Immature natural killer cell (primary cell): ENCODE measurements around the gene ABCA13. TPM values are rescaled to one million over a fixed set of nuclear protein-coding genes. Genes with fewer than 3 reads are reported as not detected.

Experiments
- DNase-seq, 3 donors: peaks; one replicate each; pipeline ENCODE4 v3.0.0; 2022; ENCODE audit warnings: mixed read lengths in 1 of 3
- H3K27ac Mint-ChIP-seq, 6 donors: one replicate each; pipeline ENCODE4 v1.8.0; 2020; ENCODE audit warnings: mixed read lengths in 6 of 6, mild to moderate bottlenecking in 5 of 6, inconsistent platforms in 4 of 6, moderate library complexity in 3 of 6
- H3K27me3 Mint-ChIP-seq, 3 donors: one replicate each; pipeline ENCODE4 v1.8.0; 2020 to 2021; ENCODE audit warnings: low read depth in 3 of 3, mild to moderate bottlenecking in 3 of 3, mixed read lengths in 3 of 3, moderate library complexity in 3 of 3, inconsistent platforms in 1 of 3
- H3K36me3 Mint-ChIP-seq, 3 donors: one replicate each; pipeline ENCODE4 v1.8.0; 2020; ENCODE audit warnings: mixed read lengths in 3 of 3, inconsistent platforms in 2 of 3, mild to moderate bottlenecking in 2 of 3
- H3K4me1 Mint-ChIP-seq, 2 donors: one replicate each; pipeline ENCODE4 v1.8.0; 2020; ENCODE audit warnings: inconsistent platforms in 2 of 2, mild to moderate bottlenecking in 2 of 2, mixed read lengths in 2 of 2, moderate library complexity in 1 of 2
- H3K4me3 Mint-ChIP-seq, 5 donors: one replicate each; pipeline ENCODE4 v1.8.0; 2020; ENCODE audit warnings: mild to moderate bottlenecking in 5 of 5, mixed read lengths in 5 of 5, inconsistent platforms in 3 of 5, moderate library complexity in 3 of 5
- H3K9me3 Mint-ChIP-seq, 6 donors: one replicate each; pipeline ENCODE4 v1.8.0; 2020; ENCODE audit warnings: mild to moderate bottlenecking in 6 of 6, mixed read lengths in 6 of 6, inconsistent platforms in 4 of 6, moderate library complexity in 3 of 6
- polyA plus RNA-seq, 3 donors: library from polyadenylated mRNA; unstranded; fragments of 300-500 nt; fragmentation: Illumina TruSeq; gene quantifications; one replicate each; pipeline ENCODE4 v1.2.3, GENCODE V29; 2021

Gene ABCA13
- polyA plus RNA-seq, 3 donors from 2014 or later: not detected

- H3K4me3 Mint-ChIP-seq: no peak overlapping the region
- H3K9me3 Mint-ChIP-seq: peaks cover 0 to 15% (median 7%) of the 10 kb centered on the region in 6 donors
- H3K27ac Mint-ChIP-seq: no peak overlapping the region
- no peaks in the 10 kb centered on the region for H3K36me3 Mint-ChIP-seq
- peak in 2 of 3 donors; percentile 2 to 15 for DNase-seq
- H3K4me1 Mint-ChIP-seq: peaks cover 7 to 19% of the 10 kb centered on the region in 2 donors
- peaks cover 0 to 2% (median 0%) of the 10 kb centered on the region in 3 donors for H3K27me3 Mint-ChIP-seq
Observed at GRCh38 chr7:48634116-48634632, 462.9 kb downstream of the ABCA13 start.

- Mint-ChIP-seq H3K4me3 (no peak overlapping the region), H3K4me1 (peaks cover 7 to 14% of the 10 kb centered on the region in 2 donors), H3K27me3 (peaks cover 0 to 5% (median 0%) of the 10 kb centered on the region in 3 donors), H3K27ac (no peak overlapping the region), H3K36me3 (no peaks in the 10 kb centered on the region), H3K9me3 (peaks cover 0 to 12% (median 6%) of the 10 kb centered on the region in 6 donors)
- no peak for DNase-seq
Observed at GRCh38 chr7:48635796-48636195, 464.5 kb downstream of the ABCA13 start.

- no peak for DNase-seq
- Mint-ChIP-seq H3K4me3 (no peak overlapping the region), H3K27me3 (peaks cover 0 to 5% (median 0%) of the 10 kb centered on the region in 3 donors), H3K9me3 (peaks cover 0 to 12% (median 8%) of the 10 kb centered on the region in 6 donors), H3K27ac (no peak overlapping the region), H3K4me1 (peaks cover 7 to 14% of the 10 kb centered on the region in 2 donors), H3K36me3 (no peaks in the 10 kb centered on the region)
Observed at GRCh38 chr7:48636391-48637015, 465.2 kb downstream of the ABCA13 start.

- H3K4me3 Mint-ChIP-seq: no peak overlapping the region
- H3K36me3 Mint-ChIP-seq: no peaks in the 10 kb centered on the region
- no peak for DNase-seq
- peaks cover 7 to 14% of the 10 kb centered on the region in 2 donors for H3K4me1 Mint-ChIP-seq
- H3K27me3 Mint-ChIP-seq: peaks cover 0 to 4% (median 0%) of the 10 kb centered on the region in 3 donors
- no peak overlapping the region for H3K27ac Mint-ChIP-seq
- peaks cover 0 to 11% (median 3%) of the 10 kb centered on the region in 6 donors for H3K9me3 Mint-ChIP-seq
Observed at GRCh38 chr7:48637382-48637781, 466.1 kb downstream of the ABCA13 start.

GRCh38 chr7:48638041-48638440 lies 466.8 kb downstream of the ABCA13 start:
- no peak for DNase-seq
- H3K27me3 Mint-ChIP-seq: peaks cover 0 to 3% (median 0%) of the 10 kb centered on the region in 3 donors
- H3K4me1 Mint-ChIP-seq: peaks cover 7 to 14% of the 10 kb centered on the region in 2 donors
- no peaks in the 10 kb centered on the region for H3K36me3 Mint-ChIP-seq
- H3K9me3 Mint-ChIP-seq: peaks cover 0 to 11% (median 3%) of the 10 kb centered on the region in 6 donors
- no peak overlapping the region for H3K4me3 Mint-ChIP-seq
- H3K27ac Mint-ChIP-seq: no peak overlapping the region

GRCh38 chr7:48643431-48644013 lies 472.3 kb downstream of the ABCA13 start:
- no peak overlapping the region for H3K4me3 Mint-ChIP-seq
- peaks cover 0 to 3% (median 0%) of the 10 kb centered on the region in 3 donors for H3K27me3 Mint-ChIP-seq
- no peak for DNase-seq
- H3K27ac Mint-ChIP-seq: no peak overlapping the region
- no peaks in the 10 kb centered on the region for H3K36me3 Mint-ChIP-seq
- H3K4me1 Mint-ChIP-seq: no peaks in the 10 kb centered on the region
- peaks cover 0 to 5% (median 4%) of the 10 kb centered on the region in 6 donors for H3K9me3 Mint-ChIP-seq

GRCh38 chr7:48658138-48658537 lies 486.9 kb downstream of the ABCA13 start:
- no peaks in the 10 kb centered on the region for H3K4me1 Mint-ChIP-seq
- H3K36me3 Mint-ChIP-seq: no peaks in the 10 kb centered on the region

GRCh38 chr7:48660306-48660870 lies 489.1 kb downstream of the ABCA13 start:
- Mint-ChIP-seq H3K4me3 (no peak overlapping the region), H3K9me3 (peaks cover 0 to 10% (median 6%) of the 10 kb centered on the region in 6 donors), H3K27me3 (no peaks in the 10 kb centered on the region), H3K36me3 (no peaks in the 10 kb centered on the region), H3K27ac (no peak overlapping the region), H3K4me1 (no peaks in the 10 kb centered on the region)
- DNase-seq: no peak

More at GRCh38 chr7:48658138-48658537, 486.9 kb downstream of the ABCA13 start:
- peaks cover 0 to 2% (median 0%) of the 10 kb centered on the region in 3 donors for H3K27me3 Mint-ChIP-seq
- no peak for DNase-seq
- H3K9me3 Mint-ChIP-seq: peaks cover 4 to 16% (median 8%) of the 10 kb centered on the region in 6 donors
- no peak overlapping the region for H3K27ac Mint-ChIP-seq
- no peak overlapping the region for H3K4me3 Mint-ChIP-seq

GRCh38 chr7:48664241-48664640 lies 493.0 kb downstream of the ABCA13 start:
- Mint-ChIP-seq H3K36me3 (no peaks in the 10 kb centered on the region), H3K4me1 (no peaks in the 10 kb centered on the region), H3K9me3 (peaks cover 0 to 6% (median 4%) of the 10 kb centered on the region in 6 donors), H3K27me3 (no peaks in the 10 kb centered on the region), H3K4me3 (no peak overlapping the region), H3K27ac (no peak overlapping the region)
- DNase-seq: no peak

- H3K27me3 Mint-ChIP-seq: no peaks in the 10 kb centered on the region
Observed at GRCh38 chr7:48665353-48666135, 494.3 kb downstream of the ABCA13 start.

GRCh38 chr7:48667407-48667806 lies 496.1 kb downstream of the ABCA13 start:
- Mint-ChIP-seq H3K4me1 (no peaks in the 10 kb centered on the region), H3K36me3 (no peaks in the 10 kb centered on the region), H3K9me3 (peaks cover 0 to 16% (median 5%) of the 10 kb centered on the region in 6 donors), H3K4me3 (no peak overlapping the region), H3K27me3 (no peaks in the 10 kb centered on the region), H3K27ac (no peak overlapping the region)
- no peak for DNase-seq

More at GRCh38 chr7:48665353-48666135, 494.3 kb downstream of the ABCA13 start:
- no peak for DNase-seq
- H3K4me3 Mint-ChIP-seq: no peak overlapping the region
- H3K9me3 Mint-ChIP-seq: peaks cover 0 to 6% (median 3%) of the 10 kb centered on the region in 6 donors
- no peaks in the 10 kb centered on the region for H3K4me1 Mint-ChIP-seq
- H3K27ac Mint-ChIP-seq: no peak overlapping the region
- no peaks in the 10 kb centered on the region for H3K36me3 Mint-ChIP-seq

- Mint-ChIP-seq H3K9me3 (peaks cover 5 to 25% (median 11%) of the 10 kb centered on the region in 6 donors), H3K27me3 (peaks cover 0 to 2% (median 0%) of the 10 kb centered on the region in 3 donors), H3K4me3 (no peak overlapping the region), H3K27ac (no peak overlapping the region), H3K36me3 (no peaks in the 10 kb centered on the region), H3K4me1 (no peaks in the 10 kb centered on the region)
- DNase-seq: no peak
Observed at GRCh38 chr7:48671656-48672055, 500.4 kb downstream of the ABCA13 start.

GRCh38 chr7:48681006-48681405 lies 509.7 kb downstream of the ABCA13 start:
- DNase-seq: no peak
- Mint-ChIP-seq H3K4me3 (no peak overlapping the region), H3K36me3 (no peaks in the 10 kb centered on the region), H3K9me3 (peaks cover 1 to 21% (median 8%) of the 10 kb centered on the region in 6 donors), H3K27ac (no peak overlapping the region), H3K27me3 (peaks cover 0 to 2% (median 0%) of the 10 kb centered on the region in 3 donors), H3K4me1 (no peaks in the 10 kb centered on the region)
